Measurements from ENCODE around the gene MYOCD. TPM values are rescaled to one million over a fixed set of nuclear protein-coding genes. Genes with fewer than 3 reads are reported as not detected.

The MYOCD gene
- total RNA-seq, 1 experiment from 2014 or later = 1.2 TPM

DNA sequence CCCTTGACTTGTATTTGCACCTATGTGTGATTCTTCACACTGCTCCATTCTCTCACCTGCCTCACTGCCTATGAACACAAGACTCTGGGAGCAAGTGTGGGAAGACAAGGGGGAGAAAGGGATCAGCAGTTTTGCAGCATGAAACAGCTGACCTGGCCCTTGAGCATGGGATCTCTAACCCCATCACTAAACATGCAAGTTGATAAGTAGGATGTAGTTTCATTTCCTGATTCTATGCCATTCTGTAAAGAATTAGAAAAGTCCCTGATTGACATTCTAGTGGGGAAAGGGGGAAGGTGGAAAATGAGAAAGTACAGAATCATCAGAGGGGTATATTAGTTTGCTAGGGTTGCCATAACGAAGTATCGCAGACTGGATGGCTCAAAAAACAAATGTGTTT lies 25.3 kb upstream of the MYOCD start (continued):
- no peak for TF ChIP-seq CTCF (IDR thresholded peaks at IDR 0.05)

DNA sequence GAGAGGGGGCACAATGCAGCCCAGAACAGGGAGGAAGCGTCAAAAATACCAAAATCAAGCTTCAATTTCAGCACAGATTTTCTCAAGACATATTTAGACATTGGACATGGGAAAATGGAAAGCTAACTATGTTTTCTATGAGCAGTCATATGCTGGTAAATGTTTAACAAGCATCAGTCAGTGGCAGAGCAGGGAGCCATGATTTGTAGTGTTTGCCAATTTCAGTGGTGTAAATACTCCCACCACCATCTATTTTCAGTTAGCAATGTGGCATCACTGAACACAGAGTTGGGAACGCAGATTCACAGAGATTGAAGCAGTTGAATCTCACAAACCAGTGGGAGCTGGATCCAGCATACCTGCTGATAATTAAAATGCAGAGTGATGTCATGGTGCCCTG lies 24.6 kb upstream of the MYOCD start:
- TF ChIP-seq CTCF (IDR thresholded peaks at IDR 0.05) (no peak), ZNF219 (CRISPR knock-in tag; IDR thresholded peaks at IDR 0.05; ENCODE audit: borderline replicate concordance) (no peak), ATF2 (CRISPR knock-in tag; IDR thresholded peaks at IDR 0.05; ENCODE audit: borderline replicate concordance, low read depth) (no peak), JAZF1 (CRISPR knock-in tag; IDR thresholded peaks at IDR 0.05) (no peak), ZBTB43 (CRISPR knock-in tag; IDR thresholded peaks at IDR 0.05) (no peak), TP53 (CRISPR knock-in tag; IDR thresholded peaks at IDR 0.05) (no peak), JUN (CRISPR knock-in tag; IDR thresholded peaks at IDR 0.05) (no peak)
- Mint-ChIP-seq H3K27ac (no peak overlapping the region), H3K4me3 (no peak overlapping the region), H3K4me1 (peaks cover 29% of the 10 kb centered on the region), H3K36me3 (peaks cover 4% of the 10 kb centered on the region), H3K27me3 (ENCODE audit: low read depth) (no peaks in the 10 kb centered on the region; the same call in none of the 2 replicates), H3K9me3 (peaks cover 14% of the 10 kb centered on the region)
- DNase-seq (ENCODE audit: low spot score) = no peak
- no peak for ATAC-seq
- CTCF ChIA-PET = no interaction called here
- POLR2A ChIA-PET = no interaction called here

- Mint-ChIP-seq H3K4me3 (no peak overlapping the region), H3K36me3 (peaks cover 8% of the 10 kb centered on the region), H3K4me1 (peaks cover 23% of the 10 kb centered on the region), H3K27me3 (ENCODE audit: low read depth) (no peaks in the 10 kb centered on the region; the same call in none of the 2 replicates), H3K9me3 (peaks cover 13% of the 10 kb centered on the region), H3K27ac (no peak overlapping the region)
- no peak for ATAC-seq
- CTCF ChIA-PET = no interaction called here
- TF ChIP-seq MXD4 (CRISPR knock-in tag; IDR thresholded peaks at IDR 0.05; ENCODE audit: borderline replicate concordance) (no peak), TEAD1 (CRISPR knock-in tag; IDR thresholded peaks at IDR 0.05) (no peak)
- POLR2A ChIA-PET = interaction anchor here (0.7 kb wide), 1 partner anchor 69 kb away, joined by 3 read pairs; no protein-coding TSS in a partner anchor
- no peak for DNase-seq (ENCODE audit: low spot score)
These were observed 23.7 kb upstream of the MYOCD start for GRCh38 chr17:12642034-12642433.

- Mint-ChIP-seq H3K9me3 (peaks cover 13% of the 10 kb centered on the region), H3K27me3 (ENCODE audit: low read depth) (no peaks in the 10 kb centered on the region; the same call in 1 of the 2 replicates), H3K4me1 (peaks cover 15% of the 10 kb centered on the region), H3K4me3 (no peak overlapping the region), H3K36me3 (peaks cover 8% of the 10 kb centered on the region), H3K27ac (peak overlapping the region; percentile 85)
- ATAC-seq (no peak), DNase-seq (ENCODE audit: low spot score) (no peak)
- ChIA-PET POLR2A (no interaction called here), CTCF (interaction anchor here (1.8 kb wide), 2 partner anchors 23 to 98 kb away, joined by 6 to 8 read pairs; partner anchors contain the start of gene MYOCD)
- TF ChIP-seq ZNF232 (CRISPR knock-in tag; IDR thresholded peaks at IDR 0.05) (no peak), GTF2I (CRISPR knock-in tag; conservative IDR thresholded peaks at IDR 0.05) (no peak), TCF7 (CRISPR knock-in tag; IDR thresholded peaks at IDR 0.05; ENCODE audit: low read depth) (no peak), NR1H2 (CRISPR knock-in tag; IDR thresholded peaks at IDR 0.05) (no peak), ZNF512 (CRISPR knock-in tag; IDR thresholded peaks at IDR 0.05; ENCODE audit: borderline replicate concordance) (no peak), ZNF263 (CRISPR knock-in tag; IDR thresholded peaks at IDR 0.05; ENCODE audit: low read depth) (no peak), CREM (CRISPR knock-in tag; IDR thresholded peaks at IDR 0.05) (no peak), ZNF416 (CRISPR knock-in tag; IDR thresholded peaks at IDR 0.05) (no peak)
- TF ChIP-seq, protein P1, sequence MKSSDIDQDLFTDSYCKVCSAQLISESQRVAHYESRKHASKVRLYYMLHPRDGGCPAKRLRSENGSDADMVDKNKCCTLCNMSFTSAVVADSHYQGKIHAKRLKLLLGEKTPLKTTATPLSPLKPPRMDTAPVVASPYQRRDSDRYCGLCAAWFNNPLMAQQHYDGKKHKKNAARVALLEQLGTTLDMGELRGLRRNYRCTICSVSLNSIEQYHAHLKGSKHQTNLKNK (CRISPR knock-in tag; IDR thresholded peaks at IDR 0.05) = no peak
- TF ChIP-seq, protein P2, sequence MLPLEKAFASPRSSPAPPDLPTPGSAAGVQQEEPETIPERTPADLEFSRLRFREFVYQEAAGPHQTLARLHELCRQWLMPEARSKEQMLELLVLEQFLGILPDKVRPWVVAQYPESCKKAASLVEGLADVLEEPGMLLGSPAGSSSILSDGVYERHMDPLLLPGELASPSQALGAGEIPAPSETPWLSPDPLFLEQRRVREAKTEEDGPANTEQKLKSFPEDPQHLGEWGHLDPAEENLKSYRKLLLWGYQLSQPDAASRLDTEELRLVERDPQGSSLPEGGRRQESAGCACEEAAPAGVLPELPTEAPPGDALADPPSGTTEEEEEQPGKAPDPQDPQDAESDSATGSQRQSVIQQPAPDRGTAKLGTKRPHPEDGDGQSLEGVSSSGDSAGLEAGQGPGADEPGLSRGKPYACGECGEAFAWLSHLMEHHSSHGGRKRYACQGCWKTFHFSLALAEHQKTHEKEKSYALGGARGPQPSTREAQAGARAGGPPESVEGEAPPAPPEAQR (CRISPR knock-in tag; IDR thresholded peaks at IDR 0.05) = no peak
These were observed 21.9 kb upstream of the MYOCD start for GRCh38 chr17:12643822-12644221.
